Endodermal cell (in vitro differentiated cells): ENCODE data around the gene LIN37. TPM values are rescaled to one million over a fixed set of nuclear protein-coding genes. Genes with fewer than 3 reads are reported as not detected.

Experiments used
- DNase-seq: peaks from one replicate; pipeline ENCODE4 v3.0.0-alpha.2; 2017
- H3K27ac ChIP-seq: 2 replicates; pipeline ENCODE4 v1.5.1; 2013; ENCODE audit warnings: mild to moderate bottlenecking, low read depth, low read length, moderate library complexity
- H3K27me3 ChIP-seq: 2 replicates; pipeline ENCODE4 v1.6.1; 2013; ENCODE audit warnings: mild to moderate bottlenecking, low read length, moderate library complexity; ENCODE audit not compliant: insufficient read depth, control insufficient read depth, poor library complexity, severe bottlenecking
- H3K36me3 ChIP-seq: 2 replicates; pipeline ENCODE4 v1.7.0; 2013; ENCODE audit warnings: mild to moderate bottlenecking, low read length, moderate library complexity; ENCODE audit not compliant: control insufficient read depth, insufficient read depth
- H3K4me1 ChIP-seq: one replicate; pipeline ENCODE4 v1.7.0; 2013; ENCODE audit warnings: low read length; ENCODE audit not compliant: control insufficient read depth, insufficient read depth
- H3K4me3 ChIP-seq: 2 replicates; pipeline ENCODE4 v1.5.1; 2013; ENCODE audit warnings: mild to moderate bottlenecking, low read length, moderate library complexity
- H3K9ac ChIP-seq: 2 replicates; pipeline ENCODE4 v1.6.1; 2013; ENCODE audit warnings: mild to moderate bottlenecking, low read length, moderate library complexity; ENCODE audit not compliant: poor library complexity, severe bottlenecking; ENCODE audit errors: extremely low read depth
- H3K9me3 ChIP-seq: 2 replicates; pipeline ENCODE4 v1.6.1; 2013; ENCODE audit warnings: mild to moderate bottlenecking, low read length, moderate library complexity; ENCODE audit not compliant: control insufficient read depth
- H3K27ac Mint-ChIP-seq: 2 replicates; pipeline ENCODE4 v1.8.0; 2020; ENCODE audit warnings: mixed read lengths
- H3K27me3 Mint-ChIP-seq: 2 replicates; pipeline ENCODE4 v1.8.0; 2021; ENCODE audit warnings: mild to moderate bottlenecking, mixed read lengths; ENCODE audit not compliant: insufficient read depth
- H3K36me3 Mint-ChIP-seq: 2 replicates; pipeline ENCODE4 v1.8.0; 2020; ENCODE audit warnings: low read depth, mixed read lengths
- H3K4me1 Mint-ChIP-seq: 2 replicates; pipeline ENCODE4 v1.8.0; 2020; ENCODE audit warnings: mixed read lengths
- H3K4me3 Mint-ChIP-seq: 2 replicates; pipeline ENCODE4 v1.8.0; 2020; ENCODE audit warnings: mild to moderate bottlenecking, moderate library complexity, mixed read lengths
- H3K9me3 Mint-ChIP-seq: 2 replicates; pipeline ENCODE4 v1.8.0; 2020; ENCODE audit warnings: mild to moderate bottlenecking, mixed read lengths
- WGBS, 2 experiments: methylation state at CpG; one replicate each; pipeline versions ENCODE4 v1.1.5 to v1.1.7; 2013; ENCODE audit warnings: missing lambda C conversion rate in 2 of 2, mixed read lengths in 1 of 2; ENCODE audit not compliant: insufficient coverage in 1 of 2, insufficient read length in 1 of 2; 5-methylcytosine and 5-hydroxymethylcytosine counted together
- total RNA-seq, 2 donors: library from RNA; stranded (reverse); fragmentation: NEBNext Ultra II Directional in 1 of 2; extraction: Animal tissue kit (Norgen Biotek cat#: 25700) in 1 of 2; gene quantifications; 2 replicates in 1 of 2; 3 replicates in 1 of 2; pipeline ENCODE4 v1.2.1, GENCODE V29; 2021
- TF ChIP-seq, protein P1 (sequence below): fragments of 200-600 bp; sonication (generic); conservative IDR thresholded peaks from 2 replicates; pipeline ENCODE4 v1.5.0; 2021; ENCODE audit warnings: antibody characterized with exemption, mild to moderate bottlenecking

LIN37 gene
- total RNA-seq, 2 donors from 2014 or later: 6.6 to 7.6 TPM

DNA sequence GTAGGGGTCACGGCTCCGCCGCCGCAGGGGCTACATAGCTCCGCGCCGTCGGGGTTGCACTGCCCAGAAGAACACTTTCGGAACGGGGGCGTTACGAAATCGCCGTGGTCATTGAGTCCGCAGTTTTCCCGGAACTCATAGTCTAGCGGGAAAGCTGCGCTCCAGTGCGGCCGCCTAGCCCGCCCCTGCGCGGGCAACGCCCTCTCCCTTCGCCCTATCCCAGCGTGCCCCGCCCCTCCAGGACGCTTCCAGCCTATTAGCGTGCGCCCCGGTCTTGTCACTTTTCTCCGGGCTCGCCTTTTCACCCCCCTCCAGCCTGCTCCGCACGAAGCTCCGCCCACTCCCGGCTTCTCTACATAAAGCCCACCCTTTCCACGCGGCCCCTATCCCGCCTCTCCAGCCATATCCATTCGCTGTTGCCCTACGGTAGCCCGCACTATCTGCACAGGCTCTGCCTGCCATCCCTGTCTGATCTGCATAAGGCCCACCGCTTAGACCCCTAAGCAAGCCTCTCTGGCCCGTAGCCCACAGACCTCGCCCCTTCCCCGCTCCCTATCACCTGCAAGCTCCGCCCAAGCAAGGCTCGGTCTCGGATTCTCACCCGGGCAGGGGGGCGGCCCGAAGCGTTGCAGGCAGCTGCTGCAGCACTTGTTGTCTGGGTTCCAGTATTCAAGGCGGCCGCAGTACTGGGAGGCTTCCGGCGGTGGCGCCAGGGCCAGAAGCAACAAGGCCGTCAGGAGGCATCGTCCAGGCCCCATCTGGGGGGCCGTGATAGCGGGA, 7.8 kb upstream of the LIN37 start:
- H3K4me3 ChIP-seq: peak overlapping the region; percentile 87
- Mint-ChIP-seq H3K36me3 (peaks cover 35% of the 10 kb centered on the region), H3K27me3 (no peaks in the 10 kb centered on the region), H3K9me3 (no peaks in the 10 kb centered on the region), H3K27ac (peak overlapping the region; percentile 98), H3K4me1 (no peaks in the 10 kb centered on the region), H3K4me3 (peak overlapping the region; percentile 66)
- no peaks in the 10 kb centered on the region for H3K4me1 ChIP-seq
- peak overlapping the region; percentile 74 for H3K9ac ChIP-seq
- 0% methylated on average over 26 to 63 of the region's 63 CpGs for WGBS, 2 experiments
- H3K27me3 ChIP-seq: no peaks in the 10 kb centered on the region
- DNase-seq: peak; percentile 99
- H3K36me3 ChIP-seq: peaks cover 36% of the 10 kb centered on the region
- TF ChIP-seq, protein P1, sequence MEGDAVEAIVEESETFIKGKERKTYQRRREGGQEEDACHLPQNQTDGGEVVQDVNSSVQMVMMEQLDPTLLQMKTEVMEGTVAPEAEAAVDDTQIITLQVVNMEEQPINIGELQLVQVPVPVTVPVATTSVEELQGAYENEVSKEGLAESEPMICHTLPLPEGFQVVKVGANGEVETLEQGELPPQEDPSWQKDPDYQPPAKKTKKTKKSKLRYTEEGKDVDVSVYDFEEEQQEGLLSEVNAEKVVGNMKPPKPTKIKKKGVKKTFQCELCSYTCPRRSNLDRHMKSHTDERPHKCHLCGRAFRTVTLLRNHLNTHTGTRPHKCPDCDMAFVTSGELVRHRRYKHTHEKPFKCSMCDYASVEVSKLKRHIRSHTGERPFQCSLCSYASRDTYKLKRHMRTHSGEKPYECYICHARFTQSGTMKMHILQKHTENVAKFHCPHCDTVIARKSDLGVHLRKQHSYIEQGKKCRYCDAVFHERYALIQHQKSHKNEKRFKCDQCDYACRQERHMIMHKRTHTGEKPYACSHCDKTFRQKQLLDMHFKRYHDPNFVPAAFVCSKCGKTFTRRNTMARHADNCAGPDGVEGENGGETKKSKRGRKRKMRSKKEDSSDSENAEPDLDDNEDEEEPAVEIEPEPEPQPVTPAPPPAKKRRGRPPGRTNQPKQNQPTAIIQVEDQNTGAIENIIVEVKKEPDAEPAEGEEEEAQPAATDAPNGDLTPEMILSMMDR: no peak
- H3K27ac ChIP-seq: peak overlapping the region; percentile 96
- H3K9me3 ChIP-seq: no peaks in the 10 kb centered on the region

DNA sequence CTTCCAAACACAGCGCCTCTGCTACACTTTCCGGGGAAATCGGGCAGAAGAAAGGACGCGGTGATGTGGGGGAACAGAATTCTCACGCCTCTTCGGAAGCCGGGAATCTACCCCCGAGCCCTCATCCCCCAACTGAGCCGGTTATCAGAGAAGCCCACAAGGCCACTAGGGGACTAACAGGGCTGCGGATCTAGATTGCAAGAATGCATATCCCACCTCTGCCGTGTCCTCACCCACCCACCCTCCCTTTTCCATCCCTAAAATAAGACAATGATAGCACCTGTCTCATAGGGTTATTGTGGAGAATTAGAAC, 7.2 kb upstream of the LIN37 start:
- peaks cover 31% of the 10 kb centered on the region for H3K36me3 Mint-ChIP-seq
- peak overlapping the region; percentile 66 for H3K4me3 Mint-ChIP-seq
- peak overlapping the region; percentile 87 for H3K4me3 ChIP-seq
- peak overlapping the region; percentile 96 for H3K27ac ChIP-seq
- H3K4me1 ChIP-seq: no peaks in the 10 kb centered on the region
- no peaks in the 10 kb centered on the region for H3K27me3 Mint-ChIP-seq
- WGBS, 2 experiments: 0 to 1% methylated on average over 10 to 12 of the region's 12 CpGs
- TF ChIP-seq, protein P1: peak; percentile 70
- H3K27me3 ChIP-seq: no peaks in the 10 kb centered on the region
- H3K9me3 Mint-ChIP-seq: no peaks in the 10 kb centered on the region
- no peaks in the 10 kb centered on the region for H3K9me3 ChIP-seq
- peaks cover 3% of the 10 kb centered on the region for H3K4me1 Mint-ChIP-seq
- H3K36me3 ChIP-seq: peaks cover 31% of the 10 kb centered on the region
- H3K9ac ChIP-seq: peak overlapping the region; percentile 74
- peak overlapping the region; percentile 98 for H3K27ac Mint-ChIP-seq
- DNase-seq: no peak

DNA sequence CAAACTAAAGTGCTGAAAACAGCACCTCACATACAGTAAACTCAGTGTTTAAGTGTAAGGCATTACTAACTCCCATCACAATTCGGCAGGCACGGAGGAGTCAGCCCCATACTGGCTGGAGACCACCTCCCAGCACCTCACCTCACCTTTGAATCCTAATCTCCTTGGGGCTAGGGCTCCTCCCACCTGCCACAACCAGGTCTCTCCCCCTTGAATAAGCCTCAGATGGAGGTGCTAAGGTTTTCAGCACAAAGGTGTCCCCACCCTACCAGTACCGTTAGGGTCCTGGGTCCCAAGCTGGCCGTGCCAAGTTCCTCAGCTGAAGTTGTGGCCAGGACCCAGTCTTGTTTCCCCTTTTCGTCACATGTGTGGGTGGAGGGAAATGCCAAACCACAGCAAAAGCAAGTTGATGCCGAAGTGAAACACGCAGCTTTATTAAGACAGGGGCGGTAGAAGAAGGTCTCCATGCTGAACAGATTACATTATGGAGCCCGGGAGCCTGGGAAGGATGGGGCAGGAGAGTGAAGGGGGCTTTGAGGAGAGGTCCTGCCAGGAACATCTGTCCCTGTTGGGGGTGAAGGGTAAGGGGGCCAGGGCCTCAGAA, 6.2 kb upstream of the LIN37 start, which contains the start of gene IGFLR1:
IGFLR1 (minus strand) TSS at position 332 of the 604 bp plus-strand sequence. CDS start 1,272 bp downstream, outside the sequence.
- Mint-ChIP-seq H3K9me3 (no peaks in the 10 kb centered on the region), H3K27me3 (no peaks in the 10 kb centered on the region), H3K27ac (peak within 1 kb of the TSS; percentile 50), H3K4me3 (peak within 1 kb of the TSS; percentile 66), H3K36me3 (peaks cover 23% of the 10 kb centered on the region), H3K4me1 (peaks cover 7% of the 10 kb centered on the region)
- Histone ChIP-seq H3K9ac (peak within 1 kb of the TSS; percentile 74), H3K9me3 (no peaks in the 10 kb centered on the region), H3K4me3 (peak within 1 kb of the TSS; percentile 87), H3K4me1 (no peaks in the 10 kb centered on the region), H3K27ac (no peak within 1 kb of the TSS), H3K36me3 (peaks cover 21% of the 10 kb centered on the region), H3K27me3 (no peaks in the 10 kb centered on the region)
- 93 to 95% methylated on average over 8 to 9 of the region's 9 CpGs for WGBS, 2 experiments
- TF ChIP-seq, protein P1: no peak
- no peak for DNase-seq
